ENCODE results near the gene PLCB3. TPM values are rescaled to one million over a fixed set of nuclear protein-coding genes. Genes with fewer than 3 reads are reported as not detected.

The PLCB3 gene
- total RNA-seq, 1 donor from 2014 or later: 28.9 TPM

GRCh38 chr11:64317961-64318765 lies 66.8 kb downstream of the PLCB3 start, which contains the start of gene PRDX5:
Gene PRDX5 (plus strand): TSS chr11:64318121. CDS start chr11:64318216, 95 bp downstream.

Other genes with a start within 250 kb of the PLCB3 start
- under 0.01 and 0.25 TPM in 2 replicates for gene FLRT1, start 215.6 kb upstream of the PLCB3 start, total RNA-seq
- gene MACROD1, start 85.4 kb upstream of the PLCB3 start, total RNA-seq: 18.6 and 53.9 TPM in 2 replicates
- 92.3 and 253 TPM in 2 replicates for gene STIP1, start 65.4 kb upstream of the PLCB3 start, total RNA-seq
- gene FERMT3, start 44.8 kb upstream of the PLCB3 start, total RNA-seq: 1.0 and 2.1 TPM in 2 replicates
- gene TRPT1, start 25.3 kb upstream of the PLCB3 start, total RNA-seq: 46.1 and 80.9 TPM in 2 replicates
- gene NUDT22, start 25.3 kb upstream of the PLCB3 start, total RNA-seq: 74.1 and 83.3 TPM in 2 replicates
- 19.2 and 48.3 TPM in 2 replicates for gene DNAJC4, start 21.0 kb upstream of the PLCB3 start, total RNA-seq
- gene VEGFB, start 16.9 kb upstream of the PLCB3 start, total RNA-seq: 49.4 and 99.0 TPM in 2 replicates
- gene FKBP2, start 10.4 kb upstream of the PLCB3 start, total RNA-seq: 61.4 and 85.3 TPM in 2 replicates
- gene PPP1R14B, start 4.6 kb upstream of the PLCB3 start, total RNA-seq: 257 and 542 TPM in 2 replicates
- 95.5 and 114 TPM in 2 replicates for gene BAD, start 33.1 kb downstream of the PLCB3 start, total RNA-seq
- gene GPR137, start 34.3 kb downstream of the PLCB3 start, total RNA-seq: 19.2 and 32.2 TPM in 2 replicates
- gene KCNK4, start 39.8 kb downstream of the PLCB3 start, total RNA-seq: not detected in 2 replicates
- gene CATSPERZ, start 48.8 kb downstream of the PLCB3 start, total RNA-seq: not detected in 2 replicates
- gene ESRRA, start 54.0 kb downstream of the PLCB3 start, total RNA-seq: 30.0 and 36.4 TPM in 2 replicates
- 198 and 229 TPM in 2 replicates for gene TRMT112, start 66.0 kb downstream of the PLCB3 start, total RNA-seq
- gene PRDX5, start 66.6 kb downstream of the PLCB3 start, total RNA-seq: 243 and 341 TPM in 2 replicates
- gene CCDC88B, start 88.7 kb downstream of the PLCB3 start, total RNA-seq: 1.6 and 3.3 TPM in 2 replicates
- 40.1 and 62.1 TPM in 2 replicates for gene RPS6KA4, start 107.6 kb downstream of the PLCB3 start, total RNA-seq